ENCODE data around the gene RBM33.
"Not testable (repeated sequence)": the region's sequence is repeated elsewhere in the genome, so short reads cannot be mapped to it uniquely, and the experiment has no call there.

Gene RBM33

GRCh38 chr7:155814316-155815276 is 170.1 kb downstream of the RBM33 start:
- H2AFZ ChIP-seq (ENCODE audit: low read length, unreplicated experiment), result no peak overlapping the region
- no peak overlapping the region for H3K27ac ChIP-seq (ENCODE audit: low read depth, low read length)
- H3K4me1 ChIP-seq (ENCODE audit: control insufficient read depth, insufficient read depth, low read length, unreplicated experiment), result peaks cover 4% of the 10 kb centered on the region
- H3K4me3 ChIP-seq (ENCODE audit: low read depth, low read length), result no peak overlapping the region
- no peaks in the 10 kb centered on the region for H3K79me2 ChIP-seq (ENCODE audit: control insufficient read depth, insufficient read depth, low read length, unreplicated experiment)
- H3K36me3 ChIP-seq (ENCODE audit: insufficient read depth, low read length), result no peaks in the 10 kb centered on the region
- H3K27me3 ChIP-seq (ENCODE audit: insufficient read depth, low read length), result peaks cover 60% of the 10 kb centered on the region

GRCh38 chr7:155815332-155816191 is 171.1 kb downstream of the RBM33 start:
- Histone ChIP-seq H2AFZ (ENCODE audit: low read length, unreplicated experiment) (no peak overlapping the region), H3K27ac (ENCODE audit: low read depth, low read length) (no peak overlapping the region), H3K27me3 (ENCODE audit: insufficient read depth, low read length) (peaks cover 52% of the 10 kb centered on the region), H3K36me3 (ENCODE audit: insufficient read depth, low read length) (no peaks in the 10 kb centered on the region), H3K79me2 (ENCODE audit: control insufficient read depth, insufficient read depth, low read length, unreplicated experiment) (no peaks in the 10 kb centered on the region), H3K4me3 (ENCODE audit: low read depth, low read length) (no peak overlapping the region), H3K4me1 (ENCODE audit: control insufficient read depth, insufficient read depth, low read length, unreplicated experiment) (peaks cover 4% of the 10 kb centered on the region)

- H3K79me2 ChIP-seq (ENCODE audit: control insufficient read depth, insufficient read depth, low read length, unreplicated experiment), result no peaks in the 10 kb centered on the region
- H2AFZ ChIP-seq (ENCODE audit: low read length, unreplicated experiment), result no peak overlapping the region
- H3K27me3 ChIP-seq (ENCODE audit: insufficient read depth, low read length), result peaks cover 50% of the 10 kb centered on the region
Measured at GRCh38 chr7:155816192-155816508, 171.7 kb downstream of the RBM33 start.

GRCh38 chr7:155816996-155817395 is 172.5 kb downstream of the RBM33 start:
- H3K27me3 ChIP-seq (ENCODE audit: insufficient read depth, low read length), result peaks cover 42% of the 10 kb centered on the region

More at GRCh38 chr7:155816192-155816508, 171.7 kb downstream of the RBM33 start:
- peaks cover 4% of the 10 kb centered on the region for H3K4me1 ChIP-seq (ENCODE audit: control insufficient read depth, insufficient read depth, low read length, unreplicated experiment)
- no peak overlapping the region for H3K27ac ChIP-seq (ENCODE audit: low read depth, low read length)
- H3K36me3 ChIP-seq (ENCODE audit: insufficient read depth, low read length), result no peaks in the 10 kb centered on the region
- H3K4me3 ChIP-seq (ENCODE audit: low read depth, low read length), result no peak overlapping the region

GRCh38 chr7:155817515-155817914 is 173.1 kb downstream of the RBM33 start:
- not testable (repeated sequence) for H3K4me3 ChIP-seq (ENCODE audit: low read depth, low read length); H3K79me2 ChIP-seq (ENCODE audit: control insufficient read depth, insufficient read depth, low read length, unreplicated experiment); H3K4me1 ChIP-seq (ENCODE audit: control insufficient read depth, insufficient read depth, low read length, unreplicated experiment); H3K36me3 ChIP-seq (ENCODE audit: insufficient read depth, low read length); H2AFZ ChIP-seq (ENCODE audit: low read length, unreplicated experiment); H3K27ac ChIP-seq (ENCODE audit: low read depth, low read length)
- H3K27me3 ChIP-seq (ENCODE audit: insufficient read depth, low read length), result peaks cover 37% of the 10 kb centered on the region

More at GRCh38 chr7:155816996-155817395, 172.5 kb downstream of the RBM33 start:
- no peak overlapping the region for H3K27ac ChIP-seq (ENCODE audit: low read depth, low read length)
- H3K4me3 ChIP-seq (ENCODE audit: low read depth, low read length), result no peak overlapping the region
- H3K4me1 ChIP-seq (ENCODE audit: control insufficient read depth, insufficient read depth, low read length, unreplicated experiment), result no peaks in the 10 kb centered on the region
- no peak overlapping the region for H2AFZ ChIP-seq (ENCODE audit: low read length, unreplicated experiment)
- no peaks in the 10 kb centered on the region for H3K36me3 ChIP-seq (ENCODE audit: insufficient read depth, low read length)
- H3K79me2 ChIP-seq (ENCODE audit: control insufficient read depth, insufficient read depth, low read length, unreplicated experiment), result no peaks in the 10 kb centered on the region

GRCh38 chr7:155818154-155818819 is 173.8 kb downstream of the RBM33 start:
- Histone ChIP-seq H3K36me3 (ENCODE audit: insufficient read depth, low read length) (no peaks in the 10 kb centered on the region), H3K4me3 (ENCODE audit: low read depth, low read length) (no peak overlapping the region), H3K79me2 (ENCODE audit: control insufficient read depth, insufficient read depth, low read length, unreplicated experiment) (no peaks in the 10 kb centered on the region), H2AFZ (ENCODE audit: low read length, unreplicated experiment) (no peak overlapping the region), H3K27me3 (ENCODE audit: insufficient read depth, low read length) (peaks cover 36% of the 10 kb centered on the region), H3K27ac (ENCODE audit: low read depth, low read length) (no peak overlapping the region), H3K4me1 (ENCODE audit: control insufficient read depth, insufficient read depth, low read length, unreplicated experiment) (no peaks in the 10 kb centered on the region)

GRCh38 chr7:155818820-155819168 is 174.3 kb downstream of the RBM33 start:
- Histone ChIP-seq H3K27me3 (ENCODE audit: insufficient read depth, low read length) (peaks cover 34% of the 10 kb centered on the region), H3K4me1 (ENCODE audit: control insufficient read depth, insufficient read depth, low read length, unreplicated experiment) (no peaks in the 10 kb centered on the region), H3K36me3 (ENCODE audit: insufficient read depth, low read length) (no peaks in the 10 kb centered on the region), H3K79me2 (ENCODE audit: control insufficient read depth, insufficient read depth, low read length, unreplicated experiment) (no peaks in the 10 kb centered on the region), H3K4me3 (ENCODE audit: low read depth, low read length) (no peak overlapping the region), H2AFZ (ENCODE audit: low read length, unreplicated experiment) (no peak overlapping the region), H3K27ac (ENCODE audit: low read depth, low read length) (no peak overlapping the region)

GRCh38 chr7:155819186-155819585 is 174.7 kb downstream of the RBM33 start:
- Histone ChIP-seq H3K27ac (ENCODE audit: low read depth, low read length) (no peak overlapping the region), H3K27me3 (ENCODE audit: insufficient read depth, low read length) (peaks cover 33% of the 10 kb centered on the region), H3K79me2 (ENCODE audit: control insufficient read depth, insufficient read depth, low read length, unreplicated experiment) (no peaks in the 10 kb centered on the region), H3K36me3 (ENCODE audit: insufficient read depth, low read length) (no peaks in the 10 kb centered on the region), H2AFZ (ENCODE audit: low read length, unreplicated experiment) (no peak overlapping the region), H3K4me3 (ENCODE audit: low read depth, low read length) (no peak overlapping the region), H3K4me1 (ENCODE audit: control insufficient read depth, insufficient read depth, low read length, unreplicated experiment) (no peaks in the 10 kb centered on the region)

GRCh38 chr7:155820246-155820645 is 175.8 kb downstream of the RBM33 start:
- no peaks in the 10 kb centered on the region for H3K79me2 ChIP-seq (ENCODE audit: control insufficient read depth, insufficient read depth, low read length, unreplicated experiment)
- H3K4me3 ChIP-seq (ENCODE audit: low read depth, low read length), result no peak overlapping the region
- H3K36me3 ChIP-seq (ENCODE audit: insufficient read depth, low read length), result no peaks in the 10 kb centered on the region
- H3K27me3 ChIP-seq (ENCODE audit: insufficient read depth, low read length), result peaks cover 35% of the 10 kb centered on the region
- H2AFZ ChIP-seq (ENCODE audit: low read length, unreplicated experiment), result no peak overlapping the region
- H3K4me1 ChIP-seq (ENCODE audit: control insufficient read depth, insufficient read depth, low read length, unreplicated experiment), result no peaks in the 10 kb centered on the region
- no peak overlapping the region for H3K27ac ChIP-seq (ENCODE audit: low read depth, low read length)

GRCh38 chr7:155820788-155821187 is 176.3 kb downstream of the RBM33 start:
- no peak overlapping the region for H3K4me3 ChIP-seq (ENCODE audit: low read depth, low read length)
- H3K36me3 ChIP-seq (ENCODE audit: insufficient read depth, low read length), result no peaks in the 10 kb centered on the region
- peaks cover 31% of the 10 kb centered on the region for H3K27me3 ChIP-seq (ENCODE audit: insufficient read depth, low read length)
- H2AFZ ChIP-seq (ENCODE audit: low read length, unreplicated experiment), result no peak overlapping the region
- H3K27ac ChIP-seq (ENCODE audit: low read depth, low read length), result no peak overlapping the region
- no peaks in the 10 kb centered on the region for H3K4me1 ChIP-seq (ENCODE audit: control insufficient read depth, insufficient read depth, low read length, unreplicated experiment)
- H3K79me2 ChIP-seq (ENCODE audit: control insufficient read depth, insufficient read depth, low read length, unreplicated experiment), result no peaks in the 10 kb centered on the region

All from ACC112 (cell line).